Coronary artery (tissue), 2 donors: ENCODE results near the gene GNA12.
"Not testable (repeated sequence)": the region's sequence is repeated elsewhere in the genome, so short reads cannot be mapped to it uniquely, and the experiment has no call there.

Experiments
- DNase-seq: peaks from one replicate; pipeline ENCODE4 v3.0.0-alpha.2; 2017; ENCODE audit warnings: low spot score
- H3K27ac ChIP-seq, 2 donors: fragments of 200-600 bp; sonication (generic); one replicate each; pipeline ENCODE4 v1.5.1; 2016 to 2019
- H3K4me3 ChIP-seq: fragments of 200-600 bp; sonication (generic); 2 replicates; pipeline ENCODE4 v1.5.1; 2016; ENCODE audit warnings: mild to moderate bottlenecking, moderate library complexity
- CTCF ChIP-seq: fragments of 200-600 bp; sonication (generic); IDR thresholded peaks from one replicate; pipeline ENCODE4 v1.5.1; 2019; ENCODE audit warnings: antibody characterized with exemption

Gene GNA12

GRCh38 chr7:2732959-2733584 lies 111.0 kb downstream of the GNA12 start:
- no peak for TF ChIP-seq CTCF
- H3K27ac ChIP-seq = peak overlapping the region; percentile 46 to 50
- peak overlapping the region; percentile 17 for H3K4me3 ChIP-seq
- DNase-seq = peak; percentile 81

- no peak for TF ChIP-seq CTCF
- peak overlapping the region in 1 of 2 donors; percentile 50 for H3K27ac ChIP-seq
- peak; percentile 46 for DNase-seq
- no peak overlapping the region for H3K4me3 ChIP-seq
Observed at GRCh38 chr7:2732388-2732787, 111.7 kb downstream of the GNA12 start.

GRCh38 chr7:2730846-2731770 lies 113.0 kb downstream of the GNA12 start:
- peak; percentile 54 for DNase-seq
- H3K4me3 ChIP-seq = no peak overlapping the region
- TF ChIP-seq CTCF = no peak
- no peak overlapping the region for H3K27ac ChIP-seq

GRCh38 chr7:2729893-2730716 lies 114.0 kb downstream of the GNA12 start:
- no peak for TF ChIP-seq CTCF
- peak overlapping the region; percentile 25 for H3K4me3 ChIP-seq
- DNase-seq = no peak
- peak overlapping the region in 1 of 2 donors; percentile 52 for H3K27ac ChIP-seq

GRCh38 chr7:2729031-2729892 lies 114.8 kb downstream of the GNA12 start:
- Histone ChIP-seq H3K4me3 (peak overlapping the region; percentile 25), H3K27ac (peak overlapping the region in 1 of 2 donors; percentile 52)
- TF ChIP-seq CTCF = no peak
- no peak for DNase-seq

- Histone ChIP-seq H3K4me3 (no peak overlapping the region), H3K27ac (peak overlapping the region in 1 of 2 donors; percentile 52)
- DNase-seq = no peak
- no peak for TF ChIP-seq CTCF
Observed at GRCh38 chr7:2728316-2729030, 115.6 kb downstream of the GNA12 start.

GRCh38 chr7:2727206-2727605 lies 116.9 kb downstream of the GNA12 start:
- not testable (repeated sequence) for DNase-seq, H3K27ac ChIP-seq, H3K4me3 ChIP-seq
